Measurements from ENCODE around the gene NPC2.

Gene NPC2

GRCh38 chr14:74519316-74520074, 26.4 kb upstream of the NPC2 start:
- no peak for DNase-seq (ENCODE audit: low read depth in 2 of 2, low spot score in 1 of 2)

- no peak for DNase-seq (ENCODE audit: low read depth in 2 of 2, low spot score in 1 of 2)
Measured at GRCh38 chr14:74518221-74518620, 25.1 kb upstream of the NPC2 start.

GRCh38 chr14:74517731-74518130, 24.6 kb upstream of the NPC2 start:
- no peak for DNase-seq (ENCODE audit: low read depth in 2 of 2, low spot score in 1 of 2)

- no peak for DNase-seq (ENCODE audit: low read depth in 2 of 2, low spot score in 1 of 2)
Measured at GRCh38 chr14:74516451-74517160, 23.5 kb upstream of the NPC2 start.

- DNase-seq (ENCODE audit: low read depth in 2 of 2, low spot score in 1 of 2), result no peak
Measured at GRCh38 chr14:74515891-74516412, 22.8 kb upstream of the NPC2 start.

- DNase-seq (ENCODE audit: low read depth in 2 of 2, low spot score in 1 of 2), result no peak
Measured at GRCh38 chr14:74514471-74514941, 21.4 kb upstream of the NPC2 start.

- no peak for DNase-seq (ENCODE audit: low read depth in 2 of 2, low spot score in 1 of 2)
Measured at GRCh38 chr14:74511966-74512830, 19.1 kb upstream of the NPC2 start.

GRCh38 chr14:74510959-74511409, 17.9 kb upstream of the NPC2 start:
- no peak for DNase-seq (ENCODE audit: low read depth in 2 of 2, low spot score in 1 of 2)

GRCh38 chr14:74510223-74510931, 17.3 kb upstream of the NPC2 start:
- DNase-seq (ENCODE audit: low read depth in 2 of 2, low spot score in 1 of 2), result no peak

GRCh38 chr14:74509587-74510222, 16.6 kb upstream of the NPC2 start:
- no peak for DNase-seq (ENCODE audit: low read depth in 2 of 2, low spot score in 1 of 2)

- DNase-seq (ENCODE audit: low read depth in 2 of 2, low spot score in 1 of 2), result no peak
Measured at GRCh38 chr14:74508844-74509428, 15.8 kb upstream of the NPC2 start.

- DNase-seq (ENCODE audit: low read depth in 2 of 2, low spot score in 1 of 2), result no peak
Measured at GRCh38 chr14:74508292-74508731, 15.2 kb upstream of the NPC2 start.

GRCh38 chr14:74507840-74508239, 14.7 kb upstream of the NPC2 start:
- DNase-seq (ENCODE audit: low read depth in 2 of 2, low spot score in 1 of 2), result no peak

GRCh38 chr14:74507085-74507484, 14.0 kb upstream of the NPC2 start:
- no peak for DNase-seq (ENCODE audit: low read depth in 2 of 2, low spot score in 1 of 2)

- DNase-seq (ENCODE audit: low read depth in 2 of 2, low spot score in 1 of 2), result no peak
Measured at GRCh38 chr14:74506411-74506851, 13.3 kb upstream of the NPC2 start.

GRCh38 chr14:74505831-74506230, 12.7 kb upstream of the NPC2 start:
- DNase-seq (ENCODE audit: low read depth in 2 of 2, low spot score in 1 of 2), result no peak

- DNase-seq (ENCODE audit: low read depth in 2 of 2, low spot score in 1 of 2), result no peak
Measured at GRCh38 chr14:74504874-74505720, 12.0 kb upstream of the NPC2 start.

- DNase-seq (ENCODE audit: low read depth in 2 of 2, low spot score in 1 of 2), result no peak
Measured at GRCh38 chr14:74504412-74504811, 11.3 kb upstream of the NPC2 start.

- DNase-seq (ENCODE audit: low read depth in 2 of 2, low spot score in 1 of 2), result no peak
Measured at GRCh38 chr14:74503938-74504335, 10.8 kb upstream of the NPC2 start.

Measured in stimulated activated CD8-positive, alpha-beta memory T cell treated with anti-CD3 and anti-CD28 coated beads, Interleukin-4, amount 100 ng/mL, for 1 hour (primary cell).